Neural cell (in vitro differentiated cells): ENCODE measurements around the gene ST6GAL1. TPM values are rescaled to one million over a fixed set of nuclear protein-coding genes. Genes with fewer than 3 reads are reported as not detected.

Source experiments
- H2AFZ ChIP-seq: fragments of 200-600, 300-800 bp; sonication (generic), shearing (Covaris generic); 2 replicates; pipeline ENCODE4 v1.6.0; 2014; ENCODE audit warnings: low read depth, mild to moderate bottlenecking, antibody characterized with exemption, low read length, moderate library complexity
- H3F3A ChIP-seq: fragments of 200-600 bp; shearing (Covaris generic); 2 replicates; pipeline ENCODE4 v1.6.1; 2016; ENCODE audit warnings: mild to moderate bottlenecking, moderate library complexity, mixed read lengths, antibody characterized with exemption, low read length; ENCODE audit not compliant: insufficient read depth, poor library complexity, severe bottlenecking
- H3K27ac ChIP-seq: fragments of 200-600, 300-800 bp; sonication (generic), shearing (Covaris generic); 2 replicates; pipeline ENCODE4 v1.5.1; 2014; ENCODE audit warnings: mild to moderate bottlenecking, low read length, moderate library complexity
- H3K27me3 ChIP-seq: fragments of 300-800, 200-600 bp; sonication (generic), shearing (Covaris generic); 2 replicates; pipeline ENCODE4 v1.6.0; 2014; ENCODE audit warnings: mild to moderate bottlenecking, low read depth, low read length, moderate library complexity; ENCODE audit not compliant: insufficient read depth
- H3K36me3 ChIP-seq: fragments of 300-800, 200-600 bp; sonication (generic), shearing (Covaris generic); 2 replicates; pipeline ENCODE4 v1.5.1; 2014; ENCODE audit warnings: mild to moderate bottlenecking, antibody characterized with exemption, low read length, moderate library complexity; ENCODE audit not compliant: insufficient read depth
- H3K4me2 ChIP-seq: fragments of 300-800, 200-600 bp; sonication (generic), shearing (Covaris generic); 2 replicates; pipeline ENCODE4 v1.6.0; 2014; ENCODE audit warnings: mild to moderate bottlenecking, low read length
- H3K4me3 ChIP-seq: fragments of 300-800, 200-600 bp; sonication (generic), shearing (Covaris generic); 2 replicates; pipeline ENCODE4 v1.5.1; 2014; ENCODE audit warnings: mild to moderate bottlenecking, low read length, moderate library complexity
- H3K79me2 ChIP-seq: fragments of 200-600 bp; shearing (Covaris generic); replicated peaks from 2 replicates; pipeline ENCODE4 v1.6.0; 2014; ENCODE audit warnings: mild to moderate bottlenecking, low read length, moderate library complexity; ENCODE audit not compliant: insufficient read depth
- H3K9ac ChIP-seq: fragments of 300-800, 200-600 bp; sonication (generic), shearing (Covaris generic); 2 replicates; pipeline ENCODE4 v1.6.1; 2016; ENCODE audit warnings: mild to moderate bottlenecking, low read length, mixed read lengths
- H3K9me2 ChIP-seq: fragments of 200-600 bp; shearing (Covaris generic); 2 replicates; pipeline ENCODE4 v1.6.1; 2016; ENCODE audit warnings: mild to moderate bottlenecking, low read length, mixed read lengths; ENCODE audit not compliant: insufficient read depth
- H3K9me3 ChIP-seq: fragments of 200-600, 300-800 bp; sonication (generic), shearing (Covaris generic); 2 replicates; pipeline ENCODE4 v1.6.1; 2016; ENCODE audit warnings: mild to moderate bottlenecking, mixed run types, low read length, moderate library complexity, mixed read lengths
- H4K20me1 ChIP-seq: fragments of 200-600 bp; shearing (Covaris generic); 2 replicates; pipeline ENCODE4 v1.6.1; 2016; ENCODE audit warnings: mild to moderate bottlenecking, mixed run types; ENCODE audit not compliant: insufficient read depth
- EP300 ChIP-seq: fragments of 450-650 bp; conservative IDR thresholded peaks from 2 replicates; pipeline ENCODE4 v1.6.1; 2014; ENCODE audit warnings: antibody characterized with exemption, mild to moderate bottlenecking, moderate library complexity; ENCODE audit not compliant: poor library complexity, severe bottlenecking
- EZH2 ChIP-seq: fragments of 200-600, 300-800 bp; shearing (Covaris generic), sonication (generic); IDR thresholded peaks from 2 replicates; pipeline ENCODE4 v1.6.1; 2014; ENCODE audit warnings: antibody characterized with exemption, low read length, borderline replicate concordance, mild to moderate bottlenecking; ENCODE audit not compliant: insufficient read depth, poor library complexity, severe bottlenecking
- MXI1 ChIP-seq: fragments of 450-650 bp; conservative IDR thresholded peaks from 2 replicates; pipeline ENCODE4 v1.6.1; 2014; ENCODE audit warnings: antibody characterized with exemption, mild to moderate bottlenecking; ENCODE audit not compliant: poor library complexity, severe bottlenecking
- POLR2AphosphoS5 ChIP-seq: IDR thresholded peaks from 2 replicates; pipeline ENCODE4 v1.6.1; 2012
- RAD21 ChIP-seq: fragments of 450-650 bp; conservative IDR thresholded peaks from 2 replicates; pipeline ENCODE4 v1.6.1; 2014; ENCODE audit warnings: antibody characterized with exemption, mild to moderate bottlenecking, moderate library complexity
- SMC3 ChIP-seq: fragments of 450-650 bp; conservative IDR thresholded peaks from 2 replicates; pipeline ENCODE4 v1.6.1; 2014; ENCODE audit warnings: antibody characterized with exemption, mild to moderate bottlenecking, moderate library complexity; ENCODE audit not compliant: poor library complexity
- TAF1 ChIP-seq: IDR thresholded peaks from 2 replicates; pipeline ENCODE4 v1.6.1; 2012; ENCODE audit warnings: low read depth
- polyA plus RNA-seq: library from polyadenylated mRNA; depleted of rRNA; stranded (reverse); fragments of >200 nt; gene quantifications from 2 replicates; pipeline ENCODE4 v1.2.3, GENCODE V29; 2014
- TF ChIP-seq, protein P1 (sequence below): IDR thresholded peaks from 2 replicates; pipeline ENCODE4 v1.6.1; 2012; ENCODE audit warnings: borderline replicate concordance
- TF ChIP-seq, protein P2 (sequence below): fragments of 450-650 bp; IDR thresholded peaks from 2 replicates; pipeline ENCODE4 v1.5.1; 2014; ENCODE audit warnings: antibody characterized with exemption, mild to moderate bottlenecking, moderate library complexity; ENCODE audit not compliant: poor library complexity, severe bottlenecking

Gene ST6GAL1
- polyA plus RNA-seq, 1 donor from 2014 or later: 17.6 TPM

- no peaks in the 10 kb centered on the region for H3K9me2 ChIP-seq
- no peaks in the 10 kb centered on the region for H3K36me3 ChIP-seq
- H3F3A ChIP-seq: no peaks in the 10 kb centered on the region
- H3K4me3 ChIP-seq: no peak overlapping the region
- H3K4me2 ChIP-seq: no peak overlapping the region
- H3K27me3 ChIP-seq: no peaks in the 10 kb centered on the region
- H3K9ac ChIP-seq: no peak overlapping the region
- H3K79me2 ChIP-seq: no peaks in the 10 kb centered on the region
- H3K27ac ChIP-seq: no peak overlapping the region
- no peak overlapping the region for H2AFZ ChIP-seq
- no peaks in the 10 kb centered on the region for H4K20me1 ChIP-seq
- TF ChIP-seq POLR2AphosphoS5 (no peak), TAF1 (no peak), EP300 (no peak), MXI1 (no peak), RAD21 (no peak), SMC3 (no peak), EZH2 (no peak)
- TF ChIP-seq, protein P1, sequence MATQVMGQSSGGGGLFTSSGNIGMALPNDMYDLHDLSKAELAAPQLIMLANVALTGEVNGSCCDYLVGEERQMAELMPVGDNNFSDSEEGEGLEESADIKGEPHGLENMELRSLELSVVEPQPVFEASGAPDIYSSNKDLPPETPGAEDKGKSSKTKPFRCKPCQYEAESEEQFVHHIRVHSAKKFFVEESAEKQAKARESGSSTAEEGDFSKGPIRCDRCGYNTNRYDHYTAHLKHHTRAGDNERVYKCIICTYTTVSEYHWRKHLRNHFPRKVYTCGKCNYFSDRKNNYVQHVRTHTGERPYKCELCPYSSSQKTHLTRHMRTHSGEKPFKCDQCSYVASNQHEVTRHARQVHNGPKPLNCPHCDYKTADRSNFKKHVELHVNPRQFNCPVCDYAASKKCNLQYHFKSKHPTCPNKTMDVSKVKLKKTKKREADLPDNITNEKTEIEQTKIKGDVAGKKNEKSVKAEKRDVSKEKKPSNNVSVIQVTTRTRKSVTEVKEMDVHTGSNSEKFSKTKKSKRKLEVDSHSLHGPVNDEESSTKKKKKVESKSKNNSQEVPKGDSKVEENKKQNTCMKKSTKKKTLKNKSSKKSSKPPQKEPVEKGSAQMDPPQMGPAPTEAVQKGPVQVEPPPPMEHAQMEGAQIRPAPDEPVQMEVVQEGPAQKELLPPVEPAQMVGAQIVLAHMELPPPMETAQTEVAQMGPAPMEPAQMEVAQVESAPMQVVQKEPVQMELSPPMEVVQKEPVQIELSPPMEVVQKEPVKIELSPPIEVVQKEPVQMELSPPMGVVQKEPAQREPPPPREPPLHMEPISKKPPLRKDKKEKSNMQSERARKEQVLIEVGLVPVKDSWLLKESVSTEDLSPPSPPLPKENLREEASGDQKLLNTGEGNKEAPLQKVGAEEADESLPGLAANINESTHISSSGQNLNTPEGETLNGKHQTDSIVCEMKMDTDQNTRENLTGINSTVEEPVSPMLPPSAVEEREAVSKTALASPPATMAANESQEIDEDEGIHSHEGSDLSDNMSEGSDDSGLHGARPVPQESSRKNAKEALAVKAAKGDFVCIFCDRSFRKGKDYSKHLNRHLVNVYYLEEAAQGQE: no peak
- TF ChIP-seq, protein P2, sequence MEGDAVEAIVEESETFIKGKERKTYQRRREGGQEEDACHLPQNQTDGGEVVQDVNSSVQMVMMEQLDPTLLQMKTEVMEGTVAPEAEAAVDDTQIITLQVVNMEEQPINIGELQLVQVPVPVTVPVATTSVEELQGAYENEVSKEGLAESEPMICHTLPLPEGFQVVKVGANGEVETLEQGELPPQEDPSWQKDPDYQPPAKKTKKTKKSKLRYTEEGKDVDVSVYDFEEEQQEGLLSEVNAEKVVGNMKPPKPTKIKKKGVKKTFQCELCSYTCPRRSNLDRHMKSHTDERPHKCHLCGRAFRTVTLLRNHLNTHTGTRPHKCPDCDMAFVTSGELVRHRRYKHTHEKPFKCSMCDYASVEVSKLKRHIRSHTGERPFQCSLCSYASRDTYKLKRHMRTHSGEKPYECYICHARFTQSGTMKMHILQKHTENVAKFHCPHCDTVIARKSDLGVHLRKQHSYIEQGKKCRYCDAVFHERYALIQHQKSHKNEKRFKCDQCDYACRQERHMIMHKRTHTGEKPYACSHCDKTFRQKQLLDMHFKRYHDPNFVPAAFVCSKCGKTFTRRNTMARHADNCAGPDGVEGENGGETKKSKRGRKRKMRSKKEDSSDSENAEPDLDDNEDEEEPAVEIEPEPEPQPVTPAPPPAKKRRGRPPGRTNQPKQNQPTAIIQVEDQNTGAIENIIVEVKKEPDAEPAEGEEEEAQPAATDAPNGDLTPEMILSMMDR: no peak
- no peaks in the 10 kb centered on the region for H3K9me3 ChIP-seq
Observed at GRCh38 chr3:186988806-186989205, 58.5 kb downstream of the ST6GAL1 start.

- no peak for TF ChIP-seq EZH2
- TF ChIP-seq, protein P1: no peak
- no peak overlapping the region for H2AFZ ChIP-seq
- H3K4me3 ChIP-seq: no peak overlapping the region
- H3F3A ChIP-seq: no peaks in the 10 kb centered on the region
- no peaks in the 10 kb centered on the region for H3K79me2 ChIP-seq
- no peaks in the 10 kb centered on the region for H3K36me3 ChIP-seq
- no peaks in the 10 kb centered on the region for H3K27me3 ChIP-seq
- H4K20me1 ChIP-seq: no peaks in the 10 kb centered on the region
- H3K9me2 ChIP-seq: no peaks in the 10 kb centered on the region
- no peak overlapping the region for H3K9ac ChIP-seq
- no peak overlapping the region for H3K4me2 ChIP-seq
- H3K27ac ChIP-seq: no peak overlapping the region
- no peaks in the 10 kb centered on the region for H3K9me3 ChIP-seq
Observed at GRCh38 chr3:186989429-186989828, 59.1 kb downstream of the ST6GAL1 start.
